ENCODE measurements around the gene ZFHX3.
A peak's percentile ranks its signal among the peaks of the same experiment; 100 is the strongest.

The ZFHX3 gene

GRCh38 chr16:72815348-72816318 lies 232.3 kb downstream of the ZFHX3 start:
- intact Hi-C loops (cut with DNase I; ENCODE audit: low total_unique reads) = no loop called here
- TF ChIP-seq CTCF (IDR thresholded peaks at IDR 0.05) = no peak
- no peak for DNase-seq

GRCh38 chr16:72814226-72814625 lies 233.7 kb downstream of the ZFHX3 start:
- Histone ChIP-seq H3K4me3 (no peak overlapping the region), H3K4me1 (peaks cover 0 to 71% (median 35%) of the 10 kb centered on the region in 4 donors), H3K27me3 (no peaks in the 10 kb centered on the region), H3K9me3 (no peaks in the 10 kb centered on the region), H3K27ac (no peak overlapping the region), H3K36me3 (peaks cover 19 to 25% (median 23%) of the 10 kb centered on the region in 3 donors)
- DNase-seq = no peak
- no peak for TF ChIP-seq CTCF (IDR thresholded peaks at IDR 0.05)
- intact Hi-C loops (cut with DNase I; ENCODE audit: low total_unique reads) = no loop called here

More at GRCh38 chr16:72815348-72816318, 232.3 kb downstream of the ZFHX3 start:
- H3K27ac ChIP-seq = peak overlapping the region; percentile 11 to 58
- no peaks in the 10 kb centered on the region for H3K9me3 ChIP-seq
- H3K36me3 ChIP-seq = peaks cover 11 to 12% (median 11%) of the 10 kb centered on the region in 3 donors
- peaks cover 0 to 85% (median 43%) of the 10 kb centered on the region in 4 donors for H3K4me1 ChIP-seq
- no peaks in the 10 kb centered on the region for H3K27me3 ChIP-seq
- no peak overlapping the region for H3K4me3 ChIP-seq

GRCh38 chr16:72812672-72813071 lies 235.3 kb downstream of the ZFHX3 start:
- Histone ChIP-seq H3K9me3 (no peaks in the 10 kb centered on the region), H3K27me3 (no peaks in the 10 kb centered on the region), H3K4me1 (peaks cover 0 to 55% (median 24%) of the 10 kb centered on the region in 4 donors), H3K36me3 (peaks cover 24 to 34% (median 27%) of the 10 kb centered on the region in 3 donors), H3K27ac (peak overlapping the region; percentile 0 to 23), H3K4me3 (no peak overlapping the region)
- no peak for DNase-seq
- TF ChIP-seq CTCF (IDR thresholded peaks at IDR 0.05) = no peak
- intact Hi-C loops (cut with DNase I; ENCODE audit: low total_unique reads) = no loop called here

- Histone ChIP-seq H3K27me3 (no peaks in the 10 kb centered on the region), H3K4me3 (no peak overlapping the region), H3K27ac (peak overlapping the region; percentile 0 to 23), H3K9me3 (no peaks in the 10 kb centered on the region), H3K36me3 (peaks cover 29 to 34% (median 34%) of the 10 kb centered on the region in 3 donors), H3K4me1 (peaks cover 0 to 47% (median 20%) of the 10 kb centered on the region in 4 donors)
- intact Hi-C loops (cut with DNase I; ENCODE audit: low total_unique reads) = no loop called here
- no peak for DNase-seq
- TF ChIP-seq CTCF (IDR thresholded peaks at IDR 0.05) = no peak
Measured at GRCh38 chr16:72811876-72812275, 236.1 kb downstream of the ZFHX3 start.

- no peak overlapping the region for H3K27ac ChIP-seq
- DNase-seq = no peak
- TF ChIP-seq CTCF (IDR thresholded peaks at IDR 0.05) = no peak
Measured at GRCh38 chr16:72811188-72811720, 236.7 kb downstream of the ZFHX3 start.

More at GRCh38 chr16:72811188-72811720, 236.7 kb downstream of the ZFHX3 start:
- H3K36me3 ChIP-seq = peaks cover 29 to 40% (median 40%) of the 10 kb centered on the region in 3 donors
- no peaks in the 10 kb centered on the region for H3K9me3 ChIP-seq
- H3K27me3 ChIP-seq = no peaks in the 10 kb centered on the region
- H3K4me3 ChIP-seq = no peak overlapping the region
- H3K4me1 ChIP-seq = peaks cover 0 to 42% (median 17%) of the 10 kb centered on the region in 4 donors
- intact Hi-C loops (cut with DNase I; ENCODE audit: low total_unique reads) = no loop called here
